ENCODE measurements around the gene HDAC4.

HDAC4 gene

GRCh38 chr2:239379641-239380170 lies 21.1 kb downstream of the HDAC4 start:
- DNase-seq (ENCODE audit: low read depth in 1 of 2, low spot score in 1 of 2): no peak
- no peak overlapping the region for H3K27ac ChIP-seq (replicated peaks)
- TF ChIP-seq, protein P1, sequence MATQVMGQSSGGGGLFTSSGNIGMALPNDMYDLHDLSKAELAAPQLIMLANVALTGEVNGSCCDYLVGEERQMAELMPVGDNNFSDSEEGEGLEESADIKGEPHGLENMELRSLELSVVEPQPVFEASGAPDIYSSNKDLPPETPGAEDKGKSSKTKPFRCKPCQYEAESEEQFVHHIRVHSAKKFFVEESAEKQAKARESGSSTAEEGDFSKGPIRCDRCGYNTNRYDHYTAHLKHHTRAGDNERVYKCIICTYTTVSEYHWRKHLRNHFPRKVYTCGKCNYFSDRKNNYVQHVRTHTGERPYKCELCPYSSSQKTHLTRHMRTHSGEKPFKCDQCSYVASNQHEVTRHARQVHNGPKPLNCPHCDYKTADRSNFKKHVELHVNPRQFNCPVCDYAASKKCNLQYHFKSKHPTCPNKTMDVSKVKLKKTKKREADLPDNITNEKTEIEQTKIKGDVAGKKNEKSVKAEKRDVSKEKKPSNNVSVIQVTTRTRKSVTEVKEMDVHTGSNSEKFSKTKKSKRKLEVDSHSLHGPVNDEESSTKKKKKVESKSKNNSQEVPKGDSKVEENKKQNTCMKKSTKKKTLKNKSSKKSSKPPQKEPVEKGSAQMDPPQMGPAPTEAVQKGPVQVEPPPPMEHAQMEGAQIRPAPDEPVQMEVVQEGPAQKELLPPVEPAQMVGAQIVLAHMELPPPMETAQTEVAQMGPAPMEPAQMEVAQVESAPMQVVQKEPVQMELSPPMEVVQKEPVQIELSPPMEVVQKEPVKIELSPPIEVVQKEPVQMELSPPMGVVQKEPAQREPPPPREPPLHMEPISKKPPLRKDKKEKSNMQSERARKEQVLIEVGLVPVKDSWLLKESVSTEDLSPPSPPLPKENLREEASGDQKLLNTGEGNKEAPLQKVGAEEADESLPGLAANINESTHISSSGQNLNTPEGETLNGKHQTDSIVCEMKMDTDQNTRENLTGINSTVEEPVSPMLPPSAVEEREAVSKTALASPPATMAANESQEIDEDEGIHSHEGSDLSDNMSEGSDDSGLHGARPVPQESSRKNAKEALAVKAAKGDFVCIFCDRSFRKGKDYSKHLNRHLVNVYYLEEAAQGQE (IDR thresholded peaks at IDR 0.05; ENCODE audit: insufficient replicate concordance, low read depth): no peak
- TF ChIP-seq CTCF (IDR thresholded peaks at IDR 0.05; ENCODE audit: insufficient read depth, low read length): no peak
- H3K27me3 ChIP-seq (ENCODE audit: insufficient read depth, poor library complexity, severe bottlenecking): no peaks in the 10 kb centered on the region
- no peak overlapping the region for H3K4me3 ChIP-seq (replicated peaks; ENCODE audit: insufficient read depth, low read length)

GRCh38 chr2:239378918-239379640 lies 21.7 kb downstream of the HDAC4 start:
- TF ChIP-seq SPI1 (IDR thresholded peaks at IDR 0.05; ENCODE audit: borderline replicate concordance, low read depth): peak; percentile 97
- TF ChIP-seq GABPA (IDR thresholded peaks at IDR 0.05; ENCODE audit: low read depth): no peak
- H3K4me3 ChIP-seq (replicated peaks; ENCODE audit: insufficient read depth, low read length): no peak overlapping the region
- peak overlapping the region; percentile 28; the same call in 1 of the 2 replicates for H3K27ac ChIP-seq (replicated peaks)
- peak in 1 of 2 experiments; percentile 54 for DNase-seq (ENCODE audit: low read depth in 1 of 2, low spot score in 1 of 2)
- no peaks in the 10 kb centered on the region for H3K27me3 ChIP-seq (ENCODE audit: insufficient read depth, poor library complexity, severe bottlenecking)

DNA sequence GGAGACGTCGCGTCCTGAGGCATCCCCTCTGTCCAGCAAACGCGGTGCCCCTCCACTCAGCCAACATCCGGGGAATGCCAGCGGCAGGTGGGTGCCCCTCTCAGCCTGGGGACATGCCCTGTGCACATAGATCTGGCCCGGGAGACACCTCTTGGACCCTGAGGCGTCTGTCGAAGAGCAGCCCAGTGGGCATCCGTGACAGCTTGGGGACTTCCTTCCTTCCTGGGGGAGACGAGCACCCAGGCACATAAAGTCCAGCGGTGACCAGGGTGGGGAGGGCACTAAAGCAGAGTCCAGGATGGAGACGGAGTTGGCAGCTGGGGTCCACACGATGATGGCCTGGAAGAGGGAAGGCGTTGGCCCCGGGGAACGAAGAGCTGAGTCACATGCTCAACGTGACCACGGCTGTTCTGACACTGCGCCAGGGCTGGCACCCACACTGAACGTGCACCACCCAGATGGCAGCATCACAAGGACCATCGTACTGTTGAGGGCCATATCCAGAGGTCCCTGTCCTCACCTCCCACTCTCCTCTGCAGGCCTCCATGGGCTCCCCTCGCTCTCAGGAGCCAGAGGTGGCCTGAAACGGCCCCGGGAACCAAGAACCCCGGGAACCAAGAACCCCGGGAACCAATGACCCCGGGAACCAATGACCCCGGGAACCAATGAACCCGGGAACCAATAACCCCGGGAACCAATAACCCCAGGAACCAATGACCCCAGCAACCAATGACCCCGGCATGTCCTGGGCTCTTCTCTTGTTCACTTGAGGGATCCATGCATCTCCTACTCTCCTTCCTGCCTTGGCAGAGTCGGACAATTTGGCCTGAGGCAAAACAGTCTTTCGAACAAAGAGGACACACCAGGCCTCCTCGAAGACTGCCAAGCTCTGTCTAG lies 22.6 kb downstream of the HDAC4 start:
- TF ChIP-seq CTCF (IDR thresholded peaks at IDR 0.05; ENCODE audit: insufficient read depth, low read length): no peak
- no peak for TF ChIP-seq GABPA (IDR thresholded peaks at IDR 0.05; ENCODE audit: low read depth)
- no peak for TF ChIP-seq SPI1 (IDR thresholded peaks at IDR 0.05; ENCODE audit: borderline replicate concordance, low read depth)
- TF ChIP-seq POLR2AphosphoS5 (IDR thresholded peaks at IDR 0.05; ENCODE audit: low read depth): no peak
- TF ChIP-seq, protein P1 (IDR thresholded peaks at IDR 0.05; ENCODE audit: insufficient replicate concordance, low read depth): no peak
- no peak for DNase-seq (ENCODE audit: low read depth in 1 of 2, low spot score in 1 of 2)
- H3K4me3 ChIP-seq (replicated peaks; ENCODE audit: insufficient read depth, low read length): no peak overlapping the region
- no peak overlapping the region for H3K27ac ChIP-seq (replicated peaks)
- H3K27me3 ChIP-seq (ENCODE audit: insufficient read depth, poor library complexity, severe bottlenecking): no peaks in the 10 kb centered on the region

DNA sequence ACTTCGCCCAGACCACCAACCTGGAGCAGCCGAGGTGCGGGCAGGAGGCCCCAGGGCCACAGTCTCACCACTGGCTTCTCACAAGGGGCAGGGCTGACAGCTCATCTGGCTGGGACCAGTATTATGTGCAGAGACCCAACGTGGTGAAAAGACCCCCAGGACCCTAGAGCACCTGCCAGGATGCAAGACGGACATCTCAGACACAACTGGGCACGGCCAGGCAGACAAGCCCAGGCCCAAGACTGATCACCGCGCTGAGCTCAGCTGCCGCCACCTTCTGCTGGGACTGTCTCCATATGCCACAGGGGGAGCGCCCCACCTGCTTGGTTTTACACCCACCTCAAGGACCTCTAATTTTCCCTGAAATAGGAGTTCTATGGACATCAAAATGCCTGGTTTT lies 23.2 kb downstream of the HDAC4 start:
- DNase-seq (ENCODE audit: low read depth in 1 of 2, low spot score in 1 of 2): no peak
- no peak for TF ChIP-seq SPI1 (IDR thresholded peaks at IDR 0.05; ENCODE audit: borderline replicate concordance, low read depth)
- TF ChIP-seq GABPA (IDR thresholded peaks at IDR 0.05; ENCODE audit: low read depth): no peak
- TF ChIP-seq, protein P1 (IDR thresholded peaks at IDR 0.05; ENCODE audit: insufficient replicate concordance, low read depth): no peak
- TF ChIP-seq CTCF (IDR thresholded peaks at IDR 0.05; ENCODE audit: insufficient read depth, low read length): no peak
- TF ChIP-seq POLR2AphosphoS5 (IDR thresholded peaks at IDR 0.05; ENCODE audit: low read depth): no peak; the same call in 1 of the 2 replicates
- Histone ChIP-seq H3K27me3 (ENCODE audit: insufficient read depth, poor library complexity, severe bottlenecking) (no peaks in the 10 kb centered on the region), H3K27ac (replicated peaks) (no peak overlapping the region), H3K4me3 (replicated peaks; ENCODE audit: insufficient read depth, low read length) (no peak overlapping the region)

All from HL-60 (cell line).